ENCODE data around the gene SEC16B.
A peak's percentile ranks its signal among the peaks of the same experiment; 100 is the strongest.

Gene SEC16B

DNA sequence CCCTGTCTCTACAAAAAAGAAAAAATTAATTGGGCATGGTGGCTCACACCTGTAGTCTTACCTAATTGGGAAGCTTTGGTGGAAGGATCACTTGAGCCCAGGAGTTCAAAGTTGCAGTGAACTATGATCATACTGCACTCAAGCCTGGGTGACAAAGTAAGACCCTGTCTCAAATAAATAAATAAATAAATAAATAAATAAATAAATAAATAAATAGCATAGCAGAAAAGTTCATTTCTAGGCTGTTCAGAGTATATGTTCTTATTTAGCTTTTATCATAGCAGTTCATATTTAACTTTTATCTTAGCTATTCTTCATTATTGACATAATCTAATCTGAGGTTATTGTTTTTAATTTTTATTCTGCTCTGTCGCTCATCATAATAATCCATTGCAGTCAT lies 8.7 kb upstream of the SEC16B start:
- no peak for DNase-seq

DNA sequence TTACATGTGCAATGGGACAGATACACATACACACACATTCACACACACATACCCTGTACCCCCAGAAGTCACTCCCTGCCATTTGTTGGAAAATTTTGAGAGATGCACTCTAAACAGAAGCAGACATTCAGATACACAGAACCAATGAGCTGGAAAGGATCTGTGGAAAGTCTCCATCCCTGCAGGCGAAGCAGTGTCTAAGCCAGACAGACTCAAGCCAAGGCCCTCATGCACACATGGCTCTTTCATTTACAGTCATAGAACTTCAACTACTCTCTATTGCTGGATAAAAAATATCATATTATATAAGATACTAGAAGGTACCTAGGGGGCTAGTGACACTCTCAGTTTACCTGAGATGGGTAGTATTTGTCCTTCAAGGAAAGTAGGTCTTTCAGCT lies 7.3 kb upstream of the SEC16B start:
- DNase-seq = no peak

DNA sequence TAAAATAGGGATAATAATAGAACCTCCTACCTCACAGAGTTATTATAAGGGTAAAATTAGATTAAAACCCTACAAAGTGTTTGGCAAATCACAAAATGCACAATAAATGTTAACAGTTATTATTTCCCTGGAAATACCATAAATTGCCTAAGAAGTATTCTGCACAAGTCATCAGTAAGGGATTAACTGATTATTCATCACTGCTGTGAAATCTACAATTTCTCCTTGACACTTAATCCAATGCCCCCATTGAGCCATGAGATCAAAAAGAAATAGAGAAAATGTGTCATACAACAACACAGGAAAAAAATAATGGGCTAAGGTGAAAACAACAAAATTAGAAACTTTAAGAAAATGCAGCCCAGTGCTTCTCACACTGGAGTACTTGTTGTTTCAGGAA lies 6.7 kb upstream of the SEC16B start:
- DNase-seq = no peak

DNA sequence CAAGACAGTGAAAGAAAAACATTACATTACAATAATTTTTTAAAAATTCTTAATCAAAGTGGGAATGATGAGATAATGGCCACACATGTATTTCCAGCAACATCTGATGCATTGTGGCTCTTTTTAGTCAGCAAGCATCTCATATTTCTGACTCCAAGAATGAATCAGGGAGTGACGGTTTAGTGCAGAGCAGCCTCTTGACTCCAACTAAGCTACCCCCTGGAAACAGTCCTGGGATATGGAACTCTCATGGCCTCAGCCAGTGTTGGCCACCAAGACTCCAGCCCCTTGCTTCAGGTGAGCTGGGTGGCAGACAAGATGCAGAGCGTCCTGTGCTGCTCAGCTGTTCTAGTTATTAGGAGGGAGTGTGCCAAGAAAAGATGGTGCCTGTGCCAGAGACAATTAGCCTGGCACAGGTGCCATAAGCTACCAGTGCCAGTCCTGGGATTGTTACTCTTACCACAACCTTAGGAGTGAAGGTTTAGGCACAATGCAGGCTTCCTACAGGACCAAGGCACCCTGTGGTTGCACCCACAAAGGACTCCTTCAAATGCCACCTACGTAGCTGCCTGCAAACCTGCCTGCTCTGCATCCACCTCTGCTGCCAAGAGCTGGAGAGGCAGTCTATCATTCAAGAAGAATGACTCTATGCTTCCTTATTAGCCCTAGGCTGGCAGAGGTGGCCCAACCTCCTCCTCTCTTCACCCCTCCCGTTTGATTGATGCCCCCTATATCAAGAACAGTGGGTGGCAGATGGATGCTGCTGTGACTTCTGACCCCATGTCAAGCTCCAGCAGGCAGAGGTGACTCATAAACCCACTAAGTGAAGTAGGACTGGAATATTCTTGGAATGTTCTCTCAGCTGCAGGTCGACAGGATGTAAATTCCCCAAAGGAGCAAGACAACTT lies 6.0 kb upstream of the SEC16B start:
- no peak for DNase-seq

DNA sequence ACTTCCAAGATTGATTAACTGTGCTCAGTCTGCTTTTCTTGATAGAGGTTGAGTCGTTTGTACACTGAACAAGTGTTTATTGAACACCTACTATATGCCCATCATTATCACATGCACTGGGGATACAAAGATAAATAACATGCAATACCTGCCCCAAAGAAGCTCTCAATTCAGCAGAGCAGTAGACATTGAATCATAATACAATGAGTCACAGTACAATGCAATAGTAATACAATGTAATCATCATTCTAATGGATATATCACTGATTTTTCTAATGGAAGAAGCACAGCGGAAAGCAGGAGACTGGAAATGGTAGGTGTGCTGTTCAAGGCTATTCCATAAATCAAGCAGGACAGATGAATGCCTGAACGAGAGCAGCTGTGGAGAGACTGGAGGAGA lies 3.7 kb upstream of the SEC16B start:
- DNase-seq = no peak

DNA sequence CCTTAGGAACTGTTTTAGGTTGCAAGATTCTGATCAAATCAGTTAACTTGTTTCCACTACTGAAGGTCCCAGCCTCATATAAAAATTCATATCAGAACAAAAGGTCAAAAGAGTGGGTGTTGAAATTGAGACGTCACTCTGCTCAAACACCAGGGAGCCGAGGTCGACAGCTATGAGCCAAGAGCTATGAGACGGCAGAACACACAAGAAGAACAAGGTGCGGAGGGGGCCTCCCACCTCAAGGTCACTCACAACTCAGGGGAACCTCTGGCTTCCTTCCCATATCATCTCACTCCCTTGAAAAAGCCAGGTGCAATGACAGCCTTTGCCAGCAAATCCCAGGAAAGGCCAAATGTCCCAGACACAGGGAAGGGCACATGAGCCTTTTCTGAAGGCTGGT lies 749 bp downstream of the SEC16B start:
- DNase-seq = no peak

DNA sequence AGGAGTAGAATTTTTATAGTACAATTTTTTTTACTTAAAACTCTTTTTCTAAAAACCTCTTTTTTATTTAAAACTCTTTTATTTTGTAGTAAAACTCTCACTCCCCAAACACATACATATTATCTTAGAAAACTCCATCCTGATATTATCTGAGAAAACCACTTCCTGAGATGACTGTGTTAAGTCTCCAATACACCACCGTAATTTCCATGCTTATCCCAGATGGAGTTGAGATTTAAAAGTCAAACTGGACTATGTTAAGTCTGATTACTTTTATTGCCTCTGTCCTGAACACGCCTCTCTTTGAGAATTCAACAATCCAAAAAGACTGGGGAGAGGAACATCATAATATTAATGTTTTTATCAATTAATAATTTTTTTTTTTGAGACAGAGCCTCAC lies 3.7 kb downstream of the SEC16B start:
- DNase-seq = no peak

DNA sequence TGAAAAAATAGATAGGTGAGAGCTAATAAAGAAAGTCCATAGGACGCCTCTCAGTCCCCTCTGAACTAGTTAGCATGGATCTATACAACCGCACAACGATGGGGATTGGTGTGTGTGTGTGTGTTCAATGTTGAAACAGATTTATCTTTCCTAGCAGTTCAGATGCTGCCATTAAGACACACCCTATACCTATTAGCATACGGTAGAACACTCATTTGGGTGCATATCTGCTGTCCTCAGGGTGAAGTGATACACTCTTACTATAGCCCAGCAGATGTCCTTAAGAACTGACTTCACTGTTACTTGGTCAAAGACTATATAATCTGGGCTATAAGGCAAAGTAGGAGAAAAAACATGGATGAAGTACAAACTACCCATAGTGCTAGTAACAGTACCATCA lies 4.6 kb downstream of the SEC16B start:
- no peak for DNase-seq

DNA sequence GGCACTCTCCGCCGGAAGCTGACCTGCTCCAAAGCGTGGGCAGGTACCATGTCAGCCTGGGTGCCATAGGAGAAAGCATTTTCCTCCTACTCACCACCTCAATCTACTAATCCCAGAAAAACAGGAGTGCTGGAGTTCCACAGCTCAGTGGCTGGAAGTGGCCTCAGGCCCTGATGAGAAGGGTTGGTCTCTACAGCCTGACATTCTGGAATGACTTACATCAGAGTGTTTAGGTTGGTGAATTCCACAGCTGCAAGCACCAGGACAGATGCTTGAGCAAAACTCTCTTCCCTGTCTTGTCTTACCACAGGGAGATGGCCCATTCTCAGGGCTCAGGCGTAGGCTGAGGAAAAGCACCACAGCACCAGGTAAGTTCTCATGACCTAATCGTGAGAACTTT lies 5.5 kb downstream of the SEC16B start:
- DNase-seq = no peak

DNA sequence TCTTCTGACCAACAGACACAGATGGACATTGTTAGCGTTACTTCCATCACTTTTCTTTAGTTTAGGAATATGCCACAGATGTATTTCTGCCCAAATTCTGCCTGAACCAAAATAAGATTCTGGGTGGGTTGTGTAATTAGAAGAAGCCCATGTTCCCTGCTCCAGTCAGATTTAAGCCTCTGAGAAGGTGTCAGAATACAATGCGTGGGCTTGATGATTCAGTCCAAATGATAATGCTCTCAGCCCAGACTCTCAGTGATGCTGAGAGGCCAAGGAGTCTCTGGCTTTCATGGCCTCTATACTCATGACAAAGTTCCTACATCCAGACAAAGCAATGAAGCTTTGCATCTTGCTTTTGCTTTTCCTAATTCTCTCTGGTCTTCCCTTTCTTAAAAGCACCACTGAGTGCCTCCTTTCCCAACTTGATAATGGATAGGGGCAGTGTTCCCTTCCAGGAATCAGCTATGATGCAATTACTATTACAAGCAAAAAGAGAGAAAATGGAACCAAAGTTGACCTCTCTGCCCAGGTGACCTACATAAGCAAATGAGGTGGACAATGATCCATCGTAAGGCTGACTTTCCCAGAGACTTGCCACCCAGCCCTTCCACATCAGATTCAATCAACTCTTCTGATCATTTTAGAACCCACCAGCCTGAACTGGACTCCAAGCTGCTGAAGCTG lies 8.8 kb downstream of the SEC16B start:
- no peak for DNase-seq

DNA sequence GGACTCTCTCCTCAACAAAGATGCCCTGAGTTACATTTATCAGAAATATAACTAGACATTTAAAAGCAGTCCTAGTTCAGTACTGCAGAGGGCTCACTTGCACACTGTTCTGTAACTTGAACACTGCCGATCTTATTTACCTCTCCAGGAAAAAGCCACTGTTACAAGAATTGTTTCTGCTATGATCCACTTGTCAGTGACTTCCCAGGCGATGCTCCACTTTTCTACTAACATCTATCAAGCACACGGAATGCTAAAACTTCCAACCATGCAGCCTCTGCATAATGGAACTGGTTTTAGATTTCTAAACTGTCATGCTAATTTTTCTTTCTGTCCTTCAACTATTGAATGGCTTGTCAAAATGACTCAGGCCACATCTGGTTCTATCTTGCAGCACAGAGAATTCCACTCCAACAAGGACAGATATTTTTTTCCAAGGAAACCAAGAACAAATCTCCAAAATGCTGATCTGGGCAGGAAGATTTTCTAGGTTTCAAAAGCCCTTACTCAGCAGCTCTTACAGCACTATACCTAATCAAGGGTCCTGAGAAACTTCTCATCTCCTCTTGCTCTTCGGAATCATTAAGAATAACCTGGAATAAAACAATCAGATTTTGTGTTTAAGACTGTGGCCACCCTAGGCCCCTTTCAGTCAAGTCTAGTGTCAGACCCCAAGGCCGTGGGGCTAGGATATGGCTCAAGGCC lies 9.9 kb downstream of the SEC16B start:
- no peak for DNase-seq

DNA sequence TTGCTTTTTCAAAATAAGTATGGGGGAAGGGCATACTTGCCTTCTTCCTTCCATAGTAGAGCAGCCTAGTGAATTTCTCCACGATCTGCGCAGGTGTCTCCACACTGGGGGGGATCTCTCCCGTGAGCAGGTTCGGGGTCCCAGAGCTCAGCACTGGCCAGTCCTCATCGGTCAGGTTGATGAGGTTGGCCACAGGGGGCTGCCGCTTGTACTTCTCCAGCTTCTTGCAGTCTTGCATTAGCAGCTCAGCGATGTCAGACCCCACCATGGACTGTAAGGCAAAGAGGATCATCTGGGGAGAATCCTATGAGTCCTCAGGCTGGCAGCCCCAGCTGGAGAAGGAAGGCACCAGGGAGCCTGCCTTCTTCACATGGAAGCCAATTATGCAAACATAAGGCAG lies 11.8 kb downstream of the SEC16B start:
- DNase-seq = no peak

DNA sequence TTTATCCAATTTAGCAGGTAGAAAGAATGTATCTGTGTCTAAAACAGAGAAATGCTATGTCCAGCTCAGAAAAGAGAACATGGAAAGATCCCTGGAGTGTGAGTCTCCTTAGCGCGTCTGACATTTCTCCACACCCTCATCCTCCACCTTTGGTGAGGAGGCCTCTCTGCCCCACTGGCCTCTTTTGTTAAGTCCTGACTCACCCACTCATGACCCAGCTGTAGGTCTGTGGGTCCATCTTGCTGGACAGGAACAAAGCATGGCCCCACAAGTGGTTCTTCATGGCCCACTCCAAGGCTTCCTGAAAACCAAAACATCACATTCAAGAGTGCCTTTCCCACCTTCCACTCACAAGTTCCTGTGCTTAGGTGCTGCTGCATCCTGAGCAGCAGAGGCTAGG lies 15.8 kb downstream of the SEC16B start:
- DNase-seq = no peak

DNA sequence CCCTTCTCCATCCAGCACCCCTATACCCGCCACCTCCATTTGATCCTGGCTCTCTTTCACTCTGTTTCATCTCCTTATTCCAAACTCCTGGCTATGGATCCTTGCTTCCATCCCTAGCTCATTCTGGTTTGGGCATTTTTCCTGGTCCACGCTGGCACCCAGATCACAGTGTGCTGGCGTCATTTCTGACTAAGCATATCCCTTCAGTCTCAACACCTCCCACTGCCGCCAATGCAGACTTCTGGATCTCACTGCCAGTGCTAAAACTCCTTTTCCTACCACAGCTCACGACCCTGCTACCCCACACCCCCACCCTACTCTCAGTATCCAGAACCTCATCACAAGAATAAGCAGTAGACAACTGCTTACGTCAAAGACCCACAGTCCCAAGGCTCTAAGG lies 16.3 kb downstream of the SEC16B start:
- no peak for DNase-seq

DNA sequence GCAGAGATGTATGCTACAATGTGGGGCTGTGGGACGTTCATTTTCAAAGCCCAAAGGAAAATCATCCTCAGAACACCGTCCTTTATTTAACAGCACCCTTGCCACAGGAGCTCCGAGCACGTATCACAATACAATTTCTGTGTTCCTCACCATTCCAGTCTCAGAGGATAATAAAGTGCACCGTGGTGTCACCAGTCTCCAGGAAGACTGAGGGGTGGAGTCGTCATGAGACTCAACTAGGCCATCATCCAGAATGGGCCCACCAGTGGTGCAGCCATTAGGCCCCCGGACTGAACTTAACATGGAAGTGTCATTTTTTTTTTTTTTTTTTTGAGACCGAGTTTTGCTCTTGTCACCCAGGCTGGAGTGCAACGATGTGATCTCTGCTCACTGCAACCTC lies 17.2 kb downstream of the SEC16B start:
- no peak for DNase-seq

DNA sequence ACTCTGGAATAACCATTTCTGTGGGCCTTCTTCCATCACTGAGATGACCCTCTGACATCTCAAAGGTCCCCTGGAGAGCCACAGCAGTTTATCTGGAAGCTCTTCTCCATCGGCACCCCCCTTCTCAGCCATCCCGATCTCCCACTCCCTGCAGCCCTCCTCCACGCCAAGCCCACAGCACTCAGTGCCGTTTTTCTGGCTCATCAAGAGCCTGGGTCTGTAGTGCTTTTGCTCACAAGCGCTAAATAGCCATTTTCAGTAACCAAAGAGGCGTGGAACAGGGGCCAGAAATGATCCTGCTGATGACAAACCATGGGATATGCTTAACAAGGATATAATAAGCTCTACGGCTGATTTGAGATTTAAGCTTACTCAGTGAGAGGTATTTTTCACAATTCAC lies 17.6 kb downstream of the SEC16B start:
- DNase-seq = no peak

DNA sequence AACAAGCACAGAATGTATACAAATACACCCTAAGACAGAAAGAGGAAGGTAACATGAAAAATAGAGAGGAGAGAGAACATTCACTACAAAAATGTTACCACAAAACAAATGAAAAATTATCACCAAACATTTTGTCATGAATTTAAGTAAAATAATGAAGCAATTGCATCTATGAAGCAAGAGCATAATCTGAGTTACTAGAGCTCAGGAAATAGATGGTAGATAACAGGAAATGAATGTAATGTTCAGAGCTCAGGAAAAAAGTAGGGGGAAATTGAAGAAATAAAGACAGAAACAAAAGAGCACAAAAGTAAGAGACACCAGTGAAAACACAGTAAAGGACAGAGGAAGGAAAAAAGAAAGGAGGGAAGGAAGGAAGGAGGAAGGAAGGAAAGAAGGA lies 19.4 kb downstream of the SEC16B start:
- no peak for DNase-seq

DNA sequence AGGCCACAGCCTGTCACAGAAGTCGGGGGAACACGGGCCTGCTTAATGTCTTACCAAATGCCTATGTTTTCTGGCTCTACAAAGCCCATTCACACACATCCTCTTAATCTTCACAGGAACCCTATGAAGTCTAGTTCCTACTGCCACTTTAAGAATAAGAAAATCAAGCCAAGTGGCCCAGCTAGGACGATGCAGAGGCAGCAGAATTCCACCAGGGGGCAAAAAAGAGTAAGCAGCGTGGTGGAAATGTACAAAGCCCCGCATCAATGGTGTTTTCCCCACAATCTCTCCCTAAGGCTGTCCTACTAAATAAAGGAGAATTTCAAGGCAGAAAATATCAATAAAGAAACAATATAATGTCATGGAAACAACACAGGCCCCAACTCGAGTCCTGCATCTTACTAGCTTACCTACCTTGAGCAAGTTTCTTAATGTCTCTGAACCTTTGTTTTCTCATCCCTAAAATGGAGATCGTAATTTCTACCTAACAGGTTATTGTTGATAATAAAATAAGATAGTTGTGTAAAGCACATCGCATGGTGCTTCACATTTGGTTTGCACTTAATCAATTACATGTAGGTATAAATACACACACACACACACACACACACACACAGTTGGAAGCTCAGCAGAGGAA lies 21.4 kb downstream of the SEC16B start:
- peak; percentile 46 for DNase-seq

DNA sequence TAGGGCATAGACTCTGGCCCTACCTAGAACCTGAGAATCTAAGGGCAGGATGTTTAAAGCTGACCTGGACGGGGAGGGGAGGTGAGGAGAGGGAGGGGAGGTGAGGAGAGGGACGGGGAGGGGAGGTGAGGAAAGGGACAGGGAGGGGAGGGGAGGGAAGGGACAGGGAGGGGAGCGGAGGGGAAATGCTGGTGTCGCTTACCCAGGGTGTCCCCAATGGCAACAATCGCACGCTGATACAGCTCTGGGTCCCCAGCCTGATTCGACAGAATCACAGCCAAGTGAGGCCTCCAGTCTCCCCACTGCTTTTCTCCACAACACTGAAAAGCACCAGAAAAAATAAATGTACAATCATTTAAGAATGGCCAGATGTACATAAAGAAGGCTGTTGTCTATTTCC lies 22.2 kb downstream of the SEC16B start:
- no peak for DNase-seq

DNA sequence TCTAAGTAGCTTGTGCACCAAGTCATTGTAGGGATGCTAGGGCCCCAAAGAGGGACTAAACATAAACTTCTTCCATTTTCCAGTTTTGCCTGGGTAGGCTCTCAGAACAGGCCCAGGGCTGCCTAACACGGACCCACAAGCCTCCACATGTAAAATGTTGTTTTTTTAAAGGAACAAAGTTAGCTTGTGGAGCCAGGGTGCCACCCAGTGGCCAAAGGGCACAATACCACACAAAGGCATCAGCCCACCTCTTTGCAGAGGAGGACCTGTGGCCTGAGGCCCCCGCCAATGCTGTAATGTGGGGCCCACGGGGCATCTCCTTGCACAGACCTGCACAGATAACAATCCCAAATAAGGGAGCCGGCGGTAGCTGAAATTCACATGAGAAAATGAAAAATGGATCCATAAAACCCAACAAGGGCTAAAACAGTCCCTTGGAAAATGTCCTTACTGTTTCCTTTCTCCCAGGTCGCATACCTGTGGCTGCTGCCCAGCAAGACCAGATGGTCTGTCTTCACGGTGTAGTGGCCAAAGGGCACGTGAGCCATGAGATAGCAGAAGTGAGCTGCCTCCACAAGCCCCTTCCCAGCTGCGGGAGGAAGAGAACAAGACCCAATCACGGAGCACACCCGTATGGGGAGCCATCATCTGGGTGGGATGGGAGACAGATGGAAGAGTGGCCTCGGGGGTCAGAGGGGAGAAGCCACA lies 23.8 kb downstream of the SEC16B start:
- DNase-seq = peak; percentile 42

DNA sequence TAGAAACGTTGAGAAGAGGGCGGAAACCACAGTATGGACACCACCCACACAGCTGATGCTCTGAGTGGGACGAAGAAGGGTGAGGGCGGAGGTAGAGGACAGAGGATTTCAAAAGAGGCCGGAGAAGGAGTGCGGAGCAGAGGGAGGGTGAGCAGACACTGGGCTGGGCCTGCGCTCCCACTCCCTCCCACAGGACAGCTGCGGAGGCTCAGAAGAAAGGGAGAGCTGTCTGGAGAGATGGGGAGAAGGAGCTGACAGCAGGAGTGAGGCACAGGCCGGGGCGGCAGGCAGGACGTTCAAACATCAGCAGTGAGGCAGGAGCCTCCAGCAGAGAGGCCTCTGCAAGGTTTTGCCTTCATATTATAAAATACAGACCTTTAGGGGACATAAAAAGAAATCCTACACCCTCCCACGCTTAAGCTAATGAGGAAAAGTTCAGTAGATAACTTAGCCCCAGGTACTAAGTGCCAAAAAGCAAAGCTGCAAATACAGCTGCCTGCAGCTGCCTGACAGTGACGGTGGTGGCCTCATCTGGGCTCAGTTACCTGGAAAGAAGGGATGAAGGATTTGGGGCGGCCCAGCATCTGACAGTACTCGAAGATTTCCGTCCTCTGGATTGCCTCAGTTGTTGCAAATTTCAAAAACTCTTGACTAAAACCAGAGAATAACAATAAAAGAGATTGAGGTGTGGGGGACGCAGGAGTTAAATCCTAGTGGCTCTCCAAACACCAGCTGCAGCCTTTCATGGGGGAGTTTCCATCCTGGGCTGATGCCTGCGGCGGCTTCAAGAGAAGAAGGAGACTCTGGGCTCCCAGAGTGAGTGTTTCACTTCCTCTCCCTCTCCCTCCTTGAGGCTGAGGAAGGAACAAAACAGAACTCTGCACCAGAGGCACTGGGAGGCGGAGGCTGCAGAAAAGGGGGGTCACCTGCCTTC lies 25.6 kb downstream of the SEC16B start:
- no peak for DNase-seq

DNA sequence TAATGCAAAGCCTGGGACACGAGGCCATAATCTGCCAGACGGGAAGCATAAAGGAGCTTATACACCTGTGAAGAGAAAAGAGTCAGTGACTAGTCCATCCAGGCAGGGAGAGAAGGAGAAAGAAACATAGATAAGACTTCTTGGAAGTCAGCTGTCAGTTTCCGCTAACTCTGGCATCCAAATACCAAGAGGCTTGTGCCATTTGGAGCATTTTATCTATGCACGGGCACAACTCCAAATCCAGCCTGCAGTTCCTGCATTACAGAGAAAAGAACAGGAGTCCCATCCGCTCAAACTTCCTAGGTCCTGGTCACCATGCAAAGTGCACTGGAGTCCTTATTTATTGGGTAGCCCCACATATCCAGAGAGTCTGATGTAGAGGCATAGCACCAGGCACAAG lies 27.9 kb downstream of the SEC16B start:
- DNase-seq = no peak

Data from GDM1 (cell line).